ENCODE data around the gene SNAI1.
"Not testable (repeated sequence)": the region's sequence is repeated elsewhere in the genome, so short reads cannot be mapped to it uniquely, and the experiment has no call there.

Gene SNAI1

DNA sequence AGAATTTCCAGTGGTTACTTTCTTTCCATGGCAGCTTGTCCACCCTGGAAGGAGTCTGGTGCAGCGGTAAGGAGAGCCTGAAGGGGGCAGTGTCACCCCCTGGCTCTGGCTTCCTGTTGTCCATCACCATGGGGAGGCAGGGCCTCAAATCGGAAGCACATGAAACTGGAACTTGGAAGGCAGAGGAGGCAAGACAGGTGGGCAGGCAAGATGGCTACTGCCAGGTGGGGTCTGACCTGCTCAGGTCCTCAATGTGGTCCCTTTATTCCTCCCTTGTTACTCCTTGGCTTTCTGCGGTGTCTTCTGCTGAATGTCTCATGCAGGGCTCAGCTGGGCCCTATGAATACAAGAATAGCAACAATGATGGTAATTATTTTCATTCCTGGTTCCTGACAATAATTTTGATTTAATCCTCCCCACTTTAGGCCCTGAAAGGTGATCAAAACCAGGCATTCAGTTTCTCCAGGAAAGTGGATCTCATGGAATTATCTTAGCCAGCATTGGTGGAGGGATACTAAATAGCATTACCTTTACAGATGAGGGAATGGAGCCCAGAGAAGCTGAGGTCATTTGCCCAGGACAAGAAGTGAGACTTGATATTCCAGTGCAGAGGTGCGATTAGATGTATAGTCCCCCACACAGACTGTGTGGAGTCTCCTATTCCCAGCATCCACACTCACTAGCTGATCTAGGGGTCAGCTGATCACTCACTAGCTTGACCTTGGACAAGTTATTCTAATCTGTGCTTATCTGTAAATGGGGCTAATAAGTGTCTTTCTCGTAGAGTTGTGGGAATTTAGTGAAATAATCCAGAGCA, 17.6 kb upstream of the SNAI1 start:
- DNase-seq = peak; percentile 55

DNA sequence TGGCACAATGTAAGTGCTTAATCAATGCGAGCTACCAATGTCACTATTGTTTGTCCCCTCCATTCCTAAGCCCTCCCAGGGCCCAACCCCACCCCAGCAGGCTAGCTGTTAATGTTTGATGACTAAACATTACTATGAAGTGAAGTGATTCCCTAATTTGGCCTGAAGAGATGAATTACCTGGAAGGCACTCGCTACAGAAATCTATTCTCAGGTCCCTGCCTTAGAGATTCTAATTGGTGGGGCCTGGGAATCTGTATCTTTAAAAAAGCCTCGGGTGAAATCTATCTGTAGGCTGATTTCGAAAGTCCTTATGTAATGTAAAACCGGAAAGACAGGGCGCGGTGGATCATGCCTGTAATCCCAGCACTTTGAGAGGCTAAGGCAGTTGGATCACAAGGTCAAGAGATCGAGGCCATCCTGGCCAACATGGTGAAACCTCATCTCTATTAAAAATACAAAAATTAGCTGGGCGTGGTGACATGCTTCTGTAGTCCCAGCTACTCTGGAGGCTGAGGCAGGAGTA, 16.9 kb upstream of the SNAI1 start:
- DNase-seq = peak; percentile 35

DNA sequence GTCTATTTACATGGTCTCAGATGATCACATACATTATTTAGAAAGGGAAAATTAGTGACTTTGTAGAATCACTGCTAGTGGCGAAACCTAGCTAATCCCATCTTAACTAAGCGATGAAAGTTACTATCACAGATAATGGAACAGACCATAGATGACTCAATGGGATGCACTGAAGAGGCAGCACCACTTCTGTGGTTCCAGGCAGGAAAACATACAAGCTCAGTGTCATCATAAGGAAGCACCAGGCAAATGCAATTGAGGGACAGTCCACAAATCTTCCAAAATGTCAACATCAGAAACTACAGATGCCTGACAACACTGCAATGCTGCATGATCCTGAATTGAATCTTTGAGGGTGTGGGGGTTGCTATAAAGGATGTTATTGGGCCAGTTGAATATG, 15.9 kb upstream of the SNAI1 start:
- DNase-seq = peak; percentile 86

DNA sequence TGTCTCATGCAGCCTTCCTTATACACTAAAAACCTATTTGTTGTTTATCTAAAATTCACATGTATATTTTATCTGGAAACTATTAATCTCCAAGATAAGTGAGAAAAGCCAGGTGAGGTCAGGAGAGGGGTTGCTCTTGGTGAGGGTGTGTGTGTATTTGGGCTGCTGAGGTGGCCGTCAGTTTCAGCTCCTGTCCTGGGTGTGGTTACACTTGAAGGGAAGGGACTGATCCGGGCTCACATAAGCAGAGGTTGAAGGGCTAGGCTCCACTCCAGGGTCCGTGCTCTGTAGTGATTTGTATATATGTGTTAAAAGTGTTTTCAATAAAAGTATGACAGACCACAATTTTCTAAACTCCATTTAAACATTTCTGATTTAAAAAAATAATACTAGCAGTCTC, 13.5 kb upstream of the SNAI1 start:
- DNase-seq = peak; percentile 52

DNA sequence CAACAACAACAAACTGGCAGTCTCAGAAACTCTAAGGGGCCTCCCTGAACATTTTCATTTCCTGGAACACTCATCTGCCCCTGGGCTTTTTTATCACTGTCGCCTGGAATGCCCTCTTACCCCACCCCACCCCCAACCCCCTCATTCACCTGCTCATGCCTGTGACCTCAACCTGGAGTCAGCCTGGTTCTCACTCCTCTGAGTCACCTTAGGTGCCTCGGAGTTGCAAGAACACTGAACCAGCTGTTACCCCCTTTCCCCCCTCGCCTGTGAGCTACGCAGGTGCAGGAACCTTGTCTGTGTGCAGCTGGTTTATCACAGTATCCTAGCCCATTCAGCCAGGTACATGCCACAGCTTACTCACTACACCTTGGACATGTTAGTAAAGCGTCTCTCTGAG, 12.8 kb upstream of the SNAI1 start:
- no peak for DNase-seq

DNA sequence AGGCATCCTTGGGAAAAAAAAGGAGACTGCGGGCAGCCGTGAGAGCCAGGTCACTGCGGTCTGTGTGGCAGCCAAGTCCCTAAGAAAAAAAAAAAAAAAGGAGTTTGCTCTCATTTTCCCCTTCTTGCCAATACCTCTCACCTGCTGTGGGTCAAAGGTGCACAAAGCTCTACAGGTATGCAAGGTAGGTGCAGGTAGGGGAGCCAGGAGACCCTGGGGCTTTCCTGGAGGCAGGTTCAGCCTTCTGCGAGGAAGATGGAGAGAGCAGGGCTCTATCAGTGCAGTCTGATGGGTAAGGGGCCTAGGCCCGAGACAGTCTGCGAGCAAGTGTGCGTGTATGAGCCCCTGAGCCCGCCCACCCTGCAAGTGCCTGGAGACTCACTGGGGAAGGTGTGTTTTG, 12.3 kb upstream of the SNAI1 start:
- no peak for DNase-seq

DNA sequence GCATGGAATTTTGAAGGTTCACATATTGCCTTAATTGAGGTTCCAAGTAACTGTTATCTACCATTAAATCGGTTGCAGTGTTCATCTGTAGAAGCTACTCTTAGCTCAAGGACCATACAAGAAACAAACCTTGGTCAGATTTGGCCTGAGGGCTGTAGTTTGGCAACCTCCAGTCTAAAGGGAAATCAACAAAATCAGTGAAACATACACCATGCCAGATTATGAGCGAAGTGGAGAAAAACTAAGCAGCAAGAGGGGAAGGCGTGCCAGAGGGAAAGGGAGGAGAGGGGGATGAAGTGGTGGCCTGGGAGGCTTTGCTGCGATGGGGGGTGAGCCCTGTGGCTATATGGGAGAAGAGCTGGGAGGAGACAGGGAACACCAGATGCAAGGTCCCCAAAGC, 8.8 kb upstream of the SNAI1 start:
- DNase-seq = no peak

DNA sequence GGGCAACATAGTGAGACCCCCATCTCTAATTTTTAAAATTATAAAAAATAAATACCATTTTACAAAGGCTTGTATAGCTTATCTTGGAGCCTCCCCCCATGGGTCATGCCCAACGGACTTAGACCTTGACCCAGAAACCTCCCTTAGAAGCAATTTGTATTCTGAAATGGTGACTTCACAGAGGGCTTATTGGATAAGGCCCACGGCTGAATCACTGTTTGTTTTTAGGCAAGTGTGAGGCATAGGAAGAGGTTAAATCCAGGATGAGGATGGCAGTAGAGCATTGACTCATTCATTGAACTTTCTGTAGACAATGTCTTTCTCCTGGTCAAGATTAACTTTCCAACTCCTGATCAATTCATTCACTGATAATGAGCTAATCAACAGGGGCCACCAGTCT, 6.2 kb upstream of the SNAI1 start:
- DNase-seq = no peak

DNA sequence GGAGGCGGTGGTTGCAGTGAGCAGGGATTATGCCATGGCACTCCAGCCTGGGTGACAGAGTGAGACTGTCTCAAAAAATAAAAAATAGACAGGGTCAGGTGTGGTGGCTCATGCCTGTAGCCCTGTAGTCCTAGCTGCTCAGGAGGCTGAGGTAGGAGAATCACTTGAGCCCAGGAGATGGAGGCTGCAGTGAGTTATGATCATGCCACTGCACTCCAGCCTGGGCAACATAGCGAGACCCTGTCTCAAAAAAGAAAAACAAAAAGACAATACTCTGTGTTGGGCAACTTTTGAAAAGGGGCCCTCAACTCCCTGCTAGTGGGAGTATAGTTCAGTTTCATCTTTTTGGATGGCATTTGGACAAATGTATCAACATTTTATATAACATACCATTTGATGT, 5.0 kb upstream of the SNAI1 start:
- not testable (repeated sequence) for DNase-seq

DNA sequence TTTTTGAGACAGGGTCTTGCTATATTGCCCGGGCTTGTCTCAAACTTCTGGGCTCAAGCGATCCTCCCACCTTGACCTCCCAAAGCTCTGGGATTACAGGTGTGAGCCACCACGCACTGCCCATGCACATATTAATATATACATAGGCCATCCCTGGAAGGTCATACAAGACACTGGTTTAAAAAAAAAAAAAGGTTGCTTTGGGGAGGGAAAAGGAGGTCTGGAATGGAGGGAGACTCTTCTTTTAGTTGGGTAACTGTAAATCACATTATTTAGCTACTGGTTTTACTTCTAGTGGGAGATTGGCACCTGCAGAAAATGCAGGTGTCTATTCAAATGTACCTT, 4.1 kb upstream of the SNAI1 start:
- no peak for DNase-seq

DNA sequence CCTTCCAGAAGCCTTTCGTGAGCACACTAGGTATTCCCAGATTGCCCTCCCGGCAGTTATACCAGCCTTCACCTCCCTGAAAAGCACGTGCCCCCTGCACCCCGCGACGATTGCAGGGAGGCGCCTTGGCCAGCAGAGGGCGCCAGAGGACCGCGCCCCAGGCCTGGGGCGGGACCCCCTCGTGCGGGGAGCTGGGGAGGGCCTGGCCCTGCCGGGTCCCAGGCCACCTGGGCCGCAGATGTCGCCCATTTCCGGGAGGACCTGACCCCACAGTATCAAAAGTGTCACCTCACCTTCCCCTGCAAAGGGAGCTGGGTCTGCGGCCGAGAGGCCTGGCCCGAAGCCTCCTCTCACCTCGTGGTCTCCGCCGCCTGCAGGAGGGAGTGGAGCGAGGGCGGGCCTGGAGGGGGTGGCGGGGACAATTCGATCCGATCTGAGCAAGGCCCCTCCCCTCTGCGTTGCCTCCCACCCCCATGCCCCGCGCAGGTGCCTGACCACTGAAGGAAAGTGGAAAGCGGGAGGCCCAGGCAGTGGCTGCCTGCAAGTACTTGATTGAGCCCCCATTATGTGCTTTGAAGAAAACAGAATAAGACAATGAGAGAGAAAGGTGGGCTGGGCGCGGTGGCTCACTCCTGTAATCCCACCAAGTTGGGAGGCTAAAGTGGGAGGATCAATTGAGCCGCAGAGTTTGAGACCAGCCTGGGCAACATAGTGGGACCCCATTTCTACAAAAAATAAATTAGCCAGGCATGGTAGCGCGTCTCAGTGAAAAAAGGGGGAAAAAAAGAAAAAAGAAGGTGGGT, 3.5 kb upstream of the SNAI1 start:
- DNase-seq = peak; percentile 66

DNA sequence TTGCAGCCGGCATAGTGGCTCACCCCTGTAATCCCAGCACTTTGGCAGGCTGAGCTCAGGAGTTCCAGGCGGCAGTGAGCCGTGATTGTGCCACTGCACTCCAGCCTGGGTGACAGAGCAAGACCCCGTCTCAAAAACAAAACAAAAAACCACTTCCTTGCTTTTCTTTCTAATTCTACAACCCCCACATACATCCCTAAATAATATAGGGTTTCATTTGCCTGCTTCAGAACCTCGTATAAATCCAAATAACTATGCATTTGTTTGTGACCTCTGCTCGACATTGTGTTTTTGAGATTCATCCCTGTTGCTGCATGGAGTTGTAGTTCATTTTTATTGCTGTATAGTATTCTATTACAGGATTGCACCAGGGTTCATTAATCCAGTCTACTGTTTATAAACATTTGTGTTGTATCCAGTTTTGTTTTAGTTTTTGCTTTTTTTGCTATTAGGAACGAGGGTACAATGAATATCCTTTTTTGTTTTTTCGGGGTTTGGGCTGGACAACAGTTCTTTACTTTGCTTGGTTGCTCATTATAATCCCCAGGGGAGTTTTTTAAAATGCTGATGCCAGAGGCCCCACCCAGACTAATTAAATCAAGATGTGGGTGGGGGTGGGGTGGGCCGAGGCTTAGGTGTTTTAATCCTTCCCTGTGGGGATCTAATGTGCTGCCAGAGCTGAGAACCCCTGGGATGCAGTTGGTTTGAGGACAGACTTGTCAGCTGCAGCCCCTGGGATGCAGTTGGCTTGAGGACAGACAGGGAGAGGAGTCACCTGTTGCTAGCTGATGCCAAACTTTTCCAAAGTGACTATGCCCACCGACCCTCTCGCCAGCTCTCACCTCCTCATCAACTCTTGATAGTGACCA, 2.4 kb upstream of the SNAI1 start:
- DNase-seq = no peak

DNA sequence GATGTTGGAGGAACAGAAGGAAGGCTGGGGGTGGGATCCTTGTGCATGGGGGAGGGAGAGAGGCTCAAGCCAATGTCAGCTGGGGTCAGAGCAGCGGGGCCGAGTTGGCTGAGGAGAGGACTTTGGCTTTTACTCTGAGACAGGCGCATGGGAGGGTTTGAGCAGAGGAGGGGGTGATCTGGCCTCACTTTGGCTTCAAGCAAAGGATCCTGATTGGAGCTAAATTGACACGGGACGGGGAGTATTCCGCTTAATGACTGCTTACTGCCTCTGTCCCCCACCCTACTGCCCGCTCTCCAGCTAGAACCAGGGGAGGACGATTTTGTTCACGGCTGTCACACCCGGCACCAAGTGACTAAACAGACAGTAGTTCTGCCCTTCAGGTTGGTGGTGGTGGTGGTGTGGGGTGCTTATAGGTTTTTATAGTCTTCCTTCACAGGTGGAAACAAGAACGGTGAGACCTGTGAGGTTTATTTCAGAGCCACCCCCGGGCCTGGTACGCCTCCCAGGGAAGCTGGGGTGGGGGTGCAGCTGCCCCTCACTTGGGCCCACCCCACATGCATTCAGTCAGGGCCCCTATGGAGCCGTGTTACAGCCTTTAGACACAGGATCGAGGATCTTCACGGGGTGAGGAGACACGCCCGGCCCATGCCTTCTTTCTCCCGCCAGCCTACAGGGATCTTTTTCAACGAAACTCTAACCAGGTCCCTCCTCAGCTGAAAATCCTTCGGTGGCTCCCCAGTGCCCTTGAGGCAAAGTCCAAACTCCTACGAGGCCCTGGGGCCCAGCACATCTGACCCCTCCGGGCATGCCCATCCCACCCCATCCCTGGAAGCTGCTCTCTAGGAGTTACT, 1.3 kb upstream of the SNAI1 start:
- no peak for DNase-seq

DNA sequence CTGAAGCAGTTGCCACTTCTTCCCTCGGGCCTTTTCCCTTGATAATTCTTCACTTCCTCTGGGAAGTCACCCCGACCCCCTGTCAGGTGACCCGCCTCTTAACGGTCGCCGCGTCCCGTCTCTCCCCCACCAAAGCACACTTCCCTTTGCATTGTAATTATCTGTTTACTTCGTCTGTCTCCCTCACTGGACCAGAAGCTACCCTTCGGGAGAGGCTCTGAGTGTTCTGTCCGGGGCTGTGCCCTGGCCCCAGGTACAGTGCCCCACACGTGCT, 771 bp upstream of the SNAI1 start:
- no peak for DNase-seq

DNA sequence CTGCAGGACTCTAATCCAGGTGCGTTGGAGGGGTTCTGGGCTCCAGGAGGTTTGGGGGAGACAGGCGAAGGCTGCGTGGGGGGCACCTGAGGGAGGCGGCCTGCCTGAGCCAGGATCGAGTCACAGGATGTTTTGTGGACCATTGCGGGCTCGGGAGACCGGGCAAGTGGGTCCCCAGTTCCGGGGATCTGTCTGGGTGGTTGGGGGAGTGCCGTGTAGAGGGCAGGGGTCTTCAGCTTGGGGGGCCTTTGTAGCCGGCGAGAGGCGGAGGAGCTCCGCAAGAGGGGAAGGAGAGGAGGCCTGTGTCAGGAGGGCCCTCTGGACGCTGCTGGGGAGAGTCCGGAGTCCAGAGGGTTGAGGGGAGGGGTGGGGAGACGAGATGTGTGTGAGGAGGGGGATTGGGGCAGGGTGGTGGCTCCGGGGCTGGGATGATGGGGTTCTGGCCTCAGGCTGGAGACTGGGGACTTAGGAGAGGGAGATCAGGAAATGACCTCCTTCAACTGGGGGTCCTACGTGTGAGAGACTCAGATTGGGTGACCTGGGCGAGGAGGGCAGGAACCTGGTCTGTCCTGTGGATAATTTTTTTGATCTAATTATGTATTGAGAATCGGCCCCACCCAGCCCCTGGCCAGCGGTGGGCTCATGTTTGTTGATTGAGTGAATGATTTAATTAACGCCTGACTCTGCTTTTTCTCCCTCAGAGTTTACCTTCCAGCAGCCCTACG, 505 bp downstream of the SNAI1 start:
- no peak for DNase-seq

DNA sequence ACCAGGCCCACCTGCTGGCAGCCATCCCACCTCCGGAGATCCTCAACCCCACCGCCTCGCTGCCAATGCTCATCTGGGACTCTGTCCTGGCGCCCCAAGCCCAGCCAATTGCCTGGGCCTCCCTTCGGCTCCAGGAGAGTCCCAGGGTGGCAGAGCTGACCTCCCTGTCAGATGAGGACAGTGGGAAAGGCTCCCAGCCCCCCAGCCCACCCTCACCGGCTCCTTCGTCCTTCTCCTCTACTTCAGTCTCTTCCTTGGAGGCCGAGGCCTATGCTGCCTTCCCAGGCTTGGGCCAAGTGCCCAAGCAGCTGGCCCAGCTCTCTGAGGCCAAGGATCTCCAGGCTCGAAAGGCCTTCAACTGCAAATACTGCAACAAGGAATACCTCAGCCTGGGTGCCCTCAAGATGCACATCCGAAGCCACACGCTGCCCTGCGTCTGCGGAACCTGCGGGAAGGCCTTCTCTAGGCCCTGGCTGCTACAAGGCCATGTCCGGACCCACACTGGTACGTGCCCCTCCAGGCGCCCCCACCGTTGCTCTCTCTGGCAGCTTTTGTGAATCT, 1.1 kb downstream of the SNAI1 start:
- no peak for DNase-seq

DNA sequence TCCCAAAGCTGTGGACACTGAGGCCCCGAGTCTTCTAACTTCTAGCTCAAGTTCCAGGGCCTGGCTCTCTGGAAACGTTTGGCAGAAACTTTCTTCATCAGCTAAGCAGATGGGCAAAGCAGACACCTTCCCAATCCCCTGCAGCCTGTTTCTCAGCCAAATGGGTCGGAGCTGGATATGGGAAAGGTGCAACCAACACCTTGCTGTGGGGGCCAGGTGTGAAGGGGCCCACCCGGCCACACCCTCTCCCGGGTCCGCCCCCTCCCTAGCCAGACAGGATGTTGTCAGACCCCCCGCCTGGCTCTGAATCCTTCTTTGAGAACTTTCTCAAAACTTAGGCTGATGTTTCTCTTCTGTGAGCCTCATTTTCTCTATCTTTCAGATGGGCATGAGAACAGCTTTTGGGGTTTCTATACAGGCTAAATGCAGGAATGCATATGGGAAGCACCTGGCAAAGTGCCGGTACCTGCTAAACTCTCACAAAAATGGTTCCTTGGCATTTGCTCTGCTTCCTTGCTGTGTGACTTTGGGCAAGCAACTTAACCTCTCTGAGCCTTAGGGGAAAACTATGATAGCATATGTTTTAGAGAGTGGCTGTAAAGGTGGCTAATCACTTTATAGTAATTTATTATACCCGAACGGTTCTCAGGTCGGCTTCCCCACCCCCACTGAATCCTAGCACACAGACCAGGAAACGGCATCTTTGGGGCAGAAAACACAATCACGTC, 1.8 kb downstream of the SNAI1 start:
- no peak for DNase-seq

DNA sequence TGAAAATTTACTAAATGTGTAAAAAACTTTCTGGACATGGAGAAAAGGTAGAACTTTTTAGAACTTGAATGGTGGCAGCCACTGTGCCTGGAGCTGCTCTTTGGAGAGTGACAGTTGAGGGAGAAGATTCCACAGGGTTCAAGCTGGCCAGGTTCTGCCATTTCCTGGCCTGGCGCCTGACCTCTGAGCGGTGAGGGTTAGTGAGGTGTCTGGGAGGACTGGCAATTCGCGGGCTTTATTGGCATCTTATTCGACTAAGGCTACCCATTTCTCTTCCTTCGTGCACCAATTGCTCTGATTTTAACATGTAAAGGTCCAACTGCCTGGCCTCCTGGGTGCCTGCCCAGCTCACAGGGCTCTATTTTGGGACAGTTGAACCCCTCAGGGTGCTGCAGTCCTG, 2.4 kb downstream of the SNAI1 start:
- DNase-seq = no peak

DNA sequence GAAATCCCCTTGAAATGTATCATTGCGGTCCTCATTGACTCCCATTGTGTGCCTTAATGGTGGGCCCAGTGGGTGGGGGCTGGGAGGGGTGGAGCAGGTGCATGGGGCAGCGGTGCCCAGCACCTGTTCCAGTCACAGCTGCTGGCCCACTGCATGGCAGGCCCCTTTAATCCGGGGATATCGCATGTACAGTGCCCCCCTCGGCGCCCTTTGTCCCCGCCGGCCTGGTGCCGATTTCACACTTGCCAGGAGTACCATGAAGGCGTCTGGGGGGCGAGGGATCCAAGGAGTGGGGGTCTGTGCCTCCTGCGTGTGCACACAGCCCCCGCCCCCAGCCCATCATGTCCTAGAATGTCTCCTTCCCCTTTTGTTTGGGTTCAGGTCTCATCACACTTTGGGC, 2.8 kb downstream of the SNAI1 start:
- no peak for DNase-seq

DNA sequence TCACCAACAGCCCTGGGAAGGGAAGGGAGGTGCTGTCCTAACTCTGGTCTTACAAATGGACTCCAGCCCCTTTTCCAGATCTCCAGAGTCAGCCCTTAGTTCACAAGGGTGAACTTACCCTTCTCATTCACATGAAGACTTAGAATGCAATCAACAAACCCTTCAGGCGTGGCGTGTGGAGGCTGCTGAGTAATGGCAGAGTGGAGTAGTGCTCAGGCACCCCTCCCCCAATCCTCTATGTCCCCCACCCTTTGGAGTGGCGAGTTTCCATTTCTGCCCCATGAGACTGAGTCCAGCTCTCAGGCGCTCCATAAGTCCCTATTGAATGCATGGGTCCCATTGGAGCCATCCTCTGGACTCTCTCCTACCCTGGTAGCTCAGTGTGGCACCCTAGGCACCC, 3.3 kb downstream of the SNAI1 start:
- DNase-seq = no peak

Data from suppressor macrophage treated with lipopolysaccharide for 4 hours (primary cell).